Psoas muscle (tissue), 8 donors: ENCODE data around the gene NCOA7. TPM values are rescaled to one million over a fixed set of nuclear protein-coding genes. Genes with fewer than 3 reads are reported as not detected.

ENCODE experiments used
- ATAC-seq, 4 donors: fragments of 200-7000 bp; cut with Tn5 transposase; one replicate each; pipeline ENCODE4 v1.9.1; 2020; ENCODE audit warnings: moderate library complexity in 3 of 4, mild to moderate bottlenecking in 2 of 4
- DNase-seq, 2 donors: peaks; one replicate each; pipeline ENCODE4 v3.0.0-alpha.2; 2020
- H3K27ac ChIP-seq: fragments of 200-600 bp; one replicate; pipeline ENCODE4 v1.8.0; 2022
- H3K27me3 ChIP-seq, 3 donors: fragments of 200-600 bp in 1 of 3; one replicate each; pipeline versions ENCODE4 v1.6.1 to v1.8.0; 2013 to 2022; ENCODE audit warnings: low read length in 2 of 3, mild to moderate bottlenecking in 2 of 3, moderate library complexity in 1 of 3; ENCODE audit not compliant: insufficient read depth in 3 of 3
- H3K36me3 ChIP-seq, 2 donors: fragments of 200-600 bp in 1 of 2; one replicate each; pipeline versions ENCODE4 v1.6.1 to v1.8.0; 2013 to 2022; ENCODE audit warnings: low read depth in 1 of 2, mild to moderate bottlenecking in 1 of 2, moderate library complexity in 1 of 2; ENCODE audit not compliant: insufficient read depth in 1 of 2
- H3K4me1 ChIP-seq: fragments of 200-600 bp; one replicate; pipeline ENCODE4 v1.8.0; 2022
- H3K4me3 ChIP-seq: fragments of 200-600 bp; one replicate; pipeline ENCODE4 v1.8.0; 2022; ENCODE audit warnings: mild to moderate bottlenecking
- H3K9me3 ChIP-seq: fragments of 200-600 bp; one replicate; pipeline ENCODE4 v1.8.0; 2022
- CTCF ChIP-seq: fragments of 200-600 bp; IDR thresholded peaks from one replicate; pipeline ENCODE4 v1.8.0; 2022; ENCODE audit warnings: antibody characterized with exemption
- WGBS, 3 donors: extraction: QIAGEN DNeasy Blood & Tissue Kit; methylation state at CpG; one replicate each; pipeline versions ENCODE4 v1.1.6 to v1.1.7; 2013; 5-methylcytosine and 5-hydroxymethylcytosine counted together
- intact Hi-C, 2 donors: fragments of 100-400 bp; cut with DNase I; formaldehyde crosslinking; loops; one replicate each; pipeline versions ENCODE4 v1.11.0 to v1.14.2; 2022
- polyA plus RNA-seq, 3 donors: library from polyadenylated mRNA; stranded (reverse); fragments of 200-250 nt; gene quantifications; one replicate each; pipeline ENCODE4 v1.2.3, GENCODE V29; 2013
- total RNA-seq, 4 donors: library from RNA; stranded (reverse); fragmentation: NEBNext Ultra II Directional in 2 of 4; extraction: Animal tissue kit (Norgen Biotek cat#: 25700) in 2 of 4; gene quantifications; one replicate each; pipeline versions ENCODE4 v1.2.1 to v1.2.4, GENCODE V29; 2021 to 2023
- donor health status: healthy with polysubstance abuse.
- donor health status: DM: no; HTN: no; CAD: no; lungs with moderate emphysema.
- donor health status: Bipolar disorder and iron deficiency.
- donor health status: healthy.
- donor health status: DM: yes; HTN: yes; CAD: no.
- donor health status: DM: no; HTN: no; CAD: no.
- donor health status: DM: no; HTN: no; CAD: no.
- donor health status: DM: yes; HTN: yes; CAD: no.

The NCOA7 gene
- total and polyA plus RNA-seq, 7 donors = 3.1 to 22.5 (median 8.2) TPM

- ATAC-seq (peak in 2 of 4 donors; percentile 37 to 52), DNase-seq (peak in 1 of 2 donors; percentile 30)
- peaks cover 0 to 3% (median 0%) of the 10 kb centered on the region in 3 donors for H3K27me3 ChIP-seq
- intact Hi-C loops = no loop called here
- no peak overlapping the region for H3K27ac ChIP-seq
- no peak for TF ChIP-seq CTCF
- no peaks in the 10 kb centered on the region for H3K4me1 ChIP-seq
- no peak overlapping the region for H3K4me3 ChIP-seq
- no peaks in the 10 kb centered on the region for H3K9me3 ChIP-seq
- WGBS, 3 donors = 11 to 18% (median 13%) methylated on average over 5 of the region's 5 CpGs
- H3K36me3 ChIP-seq = no peaks in the 10 kb centered on the region
Observed at GRCh38 chr6:125944434-125944816, 153.7 kb downstream of the NCOA7 start.

- ATAC-seq = no peak
- no peaks in the 10 kb centered on the region for H3K36me3 ChIP-seq
- no peaks in the 10 kb centered on the region for H3K9me3 ChIP-seq
- peaks cover 0 to 3% (median 0%) of the 10 kb centered on the region in 3 donors for H3K27me3 ChIP-seq
- TF ChIP-seq CTCF = no peak
- 54 to 65% (median 57%) methylated on average over 1 of the region's 1 CpG for WGBS, 3 donors
- no peak for DNase-seq
- no peak overlapping the region for H3K4me3 ChIP-seq
- no peaks in the 10 kb centered on the region for H3K4me1 ChIP-seq
- no peak overlapping the region for H3K27ac ChIP-seq
- intact Hi-C loops = no loop called here
Observed at GRCh38 chr6:125944896-125945295, 154.1 kb downstream of the NCOA7 start.

GRCh38 chr6:125945378-125946141 is 154.8 kb downstream of the NCOA7 start:
- Histone ChIP-seq H3K27ac (peak overlapping the region; percentile 36), H3K4me1 (no peaks in the 10 kb centered on the region), H3K4me3 (no peak overlapping the region), H3K27me3 (peaks cover 0 to 3% (median 0%) of the 10 kb centered on the region in 3 donors), H3K36me3 (no peaks in the 10 kb centered on the region), H3K9me3 (no peaks in the 10 kb centered on the region)
- no peak for ATAC-seq
- no peak for DNase-seq
- intact Hi-C loops = no loop called here
- 97 to 100% (median 100%) methylated on average over 1 of the region's 1 CpG for WGBS, 3 donors
- no peak for TF ChIP-seq CTCF

- Histone ChIP-seq H3K4me3 (no peak overlapping the region), H3K27me3 (peaks cover 0 to 3% (median 0%) of the 10 kb centered on the region in 3 donors), H3K36me3 (no peaks in the 10 kb centered on the region), H3K9me3 (no peaks in the 10 kb centered on the region), H3K27ac (no peak overlapping the region), H3K4me1 (no peaks in the 10 kb centered on the region)
- ATAC-seq (no peak), DNase-seq (no peak)
- 53 to 78% (median 67%) methylated on average over 2 of the region's 2 CpGs for WGBS, 3 donors
- TF ChIP-seq CTCF = no peak
- intact Hi-C loops = no loop called here
Observed at GRCh38 chr6:125947615-125948014, 156.9 kb downstream of the NCOA7 start.
